ENCODE data around the gene RGL4. TPM values are rescaled to one million over a fixed set of nuclear protein-coding genes. Genes with fewer than 3 reads are reported as not detected.

Gene RGL4
- total RNA-seq, 1 experiment from 2014 or later: not detected

GRCh38 chr22:23715806-23716375 lies 25.1 kb downstream of the RGL4 start:
- H3K27me3 ChIP-seq (ENCODE audit: insufficient read depth, low read depth): no peaks in the 10 kb centered on the region
- no peak overlapping the region for H2AFZ ChIP-seq
- no peak for DNase-seq
- no TSS peak for BruUV-seq (replicated peaks)
- peaks cover 9% of the 10 kb centered on the region; the same call in 1 of the 2 replicates for H3F3A ChIP-seq (ENCODE audit: insufficient read depth, low read depth)
- H3K36me3 ChIP-seq (ENCODE audit: low read depth): no peaks in the 10 kb centered on the region
- no peaks in the 10 kb centered on the region for H3K9me2 ChIP-seq (ENCODE audit: insufficient read depth)
- H3K4me3 ChIP-seq: peak overlapping the region; percentile 92; the same call in 1 of the 2 replicates
- H3K4me2 ChIP-seq: peak overlapping the region; percentile 91
- H3K4me1 ChIP-seq (replicated peaks; ENCODE audit: insufficient read depth): 0 out of 2 replicates have a peak, but pooled peaks cover 8% of the 10 kb centered on the region
- H3K27ac ChIP-seq: no peak overlapping the region
- CTCF ChIA-PET: no interaction called here
- H4K20me1 ChIP-seq (ENCODE audit: insufficient read depth): no peaks in the 10 kb centered on the region
- intact Hi-C loops (cut with micrococcal nuclease; ENCODE audit: unreplicated experiment): no loop called here
- H3K9me3 ChIP-seq (ENCODE audit: insufficient read depth, low read depth): no peaks in the 10 kb centered on the region
- POLR2A ChIA-PET (ENCODE audit: unreplicated experiment): no interaction called here
- TF ChIP-seq EZH2 (IDR thresholded peaks at IDR 0.05; ENCODE audit: low read depth) (no peak), CTCF (conservative IDR thresholded peaks at IDR 0.05) (no peak)
- peaks cover 10% of the 10 kb centered on the region for H3K79me2 ChIP-seq (ENCODE audit: low read depth)

GRCh38 chr22:23716811-23717801 lies 26.3 kb downstream of the RGL4 start:
- Histone ChIP-seq H3K36me3 (ENCODE audit: low read depth) (no peaks in the 10 kb centered on the region), H3K4me3 (peak overlapping the region; percentile 92), H3K4me2 (peak overlapping the region; percentile 91), H3K9me2 (ENCODE audit: insufficient read depth) (no peaks in the 10 kb centered on the region), H3K9me3 (ENCODE audit: insufficient read depth, low read depth) (no peaks in the 10 kb centered on the region), H4K20me1 (ENCODE audit: insufficient read depth) (no peaks in the 10 kb centered on the region), H3K4me1 (replicated peaks; ENCODE audit: insufficient read depth) (0 out of 2 replicates have a peak, but pooled peaks cover 8% of the 10 kb centered on the region), H3F3A (ENCODE audit: insufficient read depth, low read depth) (peaks cover 9% of the 10 kb centered on the region; the same call in 1 of the 2 replicates), H3K27me3 (ENCODE audit: insufficient read depth, low read depth) (no peaks in the 10 kb centered on the region), H3K79me2 (ENCODE audit: low read depth) (peaks cover 10% of the 10 kb centered on the region), H3K27ac (no peak overlapping the region), H2AFZ (peak overlapping the region; percentile 95)
- CTCF ChIA-PET: interaction anchor here (0.6 kb wide), 1 partner anchor 440 kb away, joined by 3 read pairs; no protein-coding TSS in a partner anchor
- DNase-seq: peak; percentile 49 to 68
- TF ChIP-seq EZH2 (IDR thresholded peaks at IDR 0.05; ENCODE audit: low read depth) (no peak), CTCF (conservative IDR thresholded peaks at IDR 0.05) (no peak)
- intact Hi-C loops (cut with micrococcal nuclease; ENCODE audit: unreplicated experiment): no loop called here
- BruUV-seq (replicated peaks): no TSS peak
- POLR2A ChIA-PET (ENCODE audit: unreplicated experiment): no interaction called here

GRCh38 chr22:23718371-23719165 lies 27.8 kb downstream of the RGL4 start:
- Histone ChIP-seq H4K20me1 (ENCODE audit: insufficient read depth) (no peaks in the 10 kb centered on the region), H2AFZ (no peak overlapping the region), H3K27ac (no peak overlapping the region), H3K4me1 (replicated peaks; ENCODE audit: insufficient read depth) (peaks cover 15% of the 10 kb centered on the region), H3K27me3 (ENCODE audit: insufficient read depth, low read depth) (no peaks in the 10 kb centered on the region), H3K79me2 (ENCODE audit: low read depth) (peaks cover 10% of the 10 kb centered on the region), H3K4me2 (no peak overlapping the region), H3K9me3 (ENCODE audit: insufficient read depth, low read depth) (no peaks in the 10 kb centered on the region), H3F3A (ENCODE audit: insufficient read depth, low read depth) (peaks cover 16% of the 10 kb centered on the region), H3K4me3 (no peak overlapping the region), H3K36me3 (ENCODE audit: low read depth) (no peaks in the 10 kb centered on the region), H3K9me2 (ENCODE audit: insufficient read depth) (no peaks in the 10 kb centered on the region)
- ChIA-PET CTCF (interaction anchor here (0.7 kb wide), 1 partner anchor 513 kb away, joined by 3 read pairs; no protein-coding TSS in a partner anchor), POLR2A (ENCODE audit: unreplicated experiment) (no interaction called here)
- TF ChIP-seq CTCF (conservative IDR thresholded peaks at IDR 0.05) (no peak), EZH2 (IDR thresholded peaks at IDR 0.05; ENCODE audit: low read depth) (no peak)
- intact Hi-C loops (cut with micrococcal nuclease; ENCODE audit: unreplicated experiment): no loop called here
- no TSS peak for BruUV-seq (replicated peaks)
- DNase-seq: peak; percentile 31 to 43
